BJ (cell line): Measurements from ENCODE around the gene SCGB3A1. TPM values are rescaled to one million over a fixed set of nuclear protein-coding genes. Genes with fewer than 3 reads are reported as not detected.

Experiments
- CTCF ChIA-PET: fragments of 350-600 bp; formaldehyde crosslinking; extraction: SDS; loops from one replicate; lab custom pipeline; 2021; ENCODE audit warnings: antibody characterized with exemption, inconsistent platforms; lab: Yijun Ruan, JAX
- POLR2A ChIA-PET: fragments of 300-600 bp; sonication (Branson Sonifier 250); formaldehyde crosslinking; extraction: SDS; loops from one replicate; lab custom pipeline; 2021; ENCODE audit warnings: antibody characterized with exemption; lab: Charles Lee
- DNase-seq: peaks from one replicate; pipeline ENCODE4 v3.0.0-alpha.2; 2011; ENCODE audit warnings: low read depth
- H3K27me3 ChIP-seq: 2 replicates; pipeline ENCODE4 v1.6.0; 2011; ENCODE audit warnings: low read length; ENCODE audit not compliant: control insufficient read depth, insufficient read depth
- H3K36me3 ChIP-seq: 2 replicates; pipeline ENCODE4 v1.5.1; 2011; ENCODE audit warnings: low read length; ENCODE audit not compliant: control insufficient read depth, insufficient read depth
- H3K4me3 ChIP-seq: 2 replicates; pipeline ENCODE4 v1.5.1; 2011; ENCODE audit warnings: low read depth, mild to moderate bottlenecking, control low read depth, low read length
- CTCF ChIP-seq: IDR thresholded peaks from 2 replicates; pipeline ENCODE4 v1.5.1; 2011; ENCODE audit warnings: low read depth, mild to moderate bottlenecking, control low read depth, inconsistent platforms, low read length, moderate library complexity; ENCODE audit not compliant: insufficient read depth
- polyA plus RNA-seq: library from polyadenylated mRNA; depleted of rRNA; stranded (reverse); fragments of >200 nt; gene quantifications from 2 replicates; pipeline ENCODE4 v1.2.3, GENCODE V29; 2011

SCGB3A1 gene
- polyA plus RNA-seq, 1 experiment, result not detected

GRCh38 chr5:180605554-180606214, 14.4 kb upstream of the SCGB3A1 start:
- POLR2A ChIA-PET, result no interaction called here

DNA sequence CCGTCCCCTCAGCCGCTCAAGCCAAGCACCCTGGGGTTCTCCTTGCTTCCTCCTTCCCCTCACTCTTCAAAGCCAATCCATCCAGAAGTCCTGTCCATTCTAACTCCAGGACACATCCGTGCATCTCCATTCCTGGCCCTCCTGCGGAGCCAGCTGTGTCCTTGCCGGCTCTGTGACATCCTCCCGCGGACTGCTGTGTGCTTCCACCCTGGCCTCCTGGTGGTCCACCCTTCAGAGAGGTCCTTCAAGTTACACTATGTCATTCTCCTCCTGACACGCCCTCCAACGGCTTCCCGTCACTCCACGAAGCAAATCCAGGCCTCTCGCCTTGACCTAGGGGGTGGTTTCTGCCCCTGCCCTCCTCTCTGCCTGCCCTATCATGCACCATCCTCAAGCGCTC, 13.0 kb upstream of the SCGB3A1 start:
- POLR2A ChIA-PET, result no interaction called here
- no peak for DNase-seq
- CTCF ChIA-PET, result no interaction called here
- Histone ChIP-seq H3K4me3 (no peak overlapping the region), H3K36me3 (no peaks in the 10 kb centered on the region), H3K27me3 (no peaks in the 10 kb centered on the region)
- TF ChIP-seq CTCF, result no peak

More at GRCh38 chr5:180605554-180606214, 14.4 kb upstream of the SCGB3A1 start:
- Histone ChIP-seq H3K27me3 (no peaks in the 10 kb centered on the region), H3K4me3 (no peak overlapping the region), H3K36me3 (no peaks in the 10 kb centered on the region)
- DNase-seq, result no peak
- CTCF ChIA-PET, result interaction anchor here (0.5 to 3.9 kb wide), 20 partner anchors 8 to 311 kb away, joined by 3 to 19 read pairs (median 4); no protein-coding TSS in a partner anchor
- peak; percentile 78 for TF ChIP-seq CTCF

- no peak for DNase-seq
- Histone ChIP-seq H3K36me3 (no peaks in the 10 kb centered on the region), H3K27me3 (no peaks in the 10 kb centered on the region), H3K4me3 (no peak overlapping the region)
- TF ChIP-seq CTCF, result no peak
- ChIA-PET POLR2A (no interaction called here), CTCF (no interaction called here)
Observed at GRCh38 chr5:180603076-180603594, 11.8 kb upstream of the SCGB3A1 start.

- DNase-seq, result no peak
- TF ChIP-seq CTCF, result no peak
- H3K4me3 ChIP-seq, result no peak overlapping the region
- H3K27me3 ChIP-seq, result no peaks in the 10 kb centered on the region
- CTCF ChIA-PET, result interaction anchor here (1.0 kb wide), 1 partner anchor 11 kb away, joined by 3 read pairs; no protein-coding TSS in a partner anchor
- POLR2A ChIA-PET, result no interaction called here
- no peaks in the 10 kb centered on the region for H3K36me3 ChIP-seq
Observed at GRCh38 chr5:180602481-180603075, 11.3 kb upstream of the SCGB3A1 start.

DNA sequence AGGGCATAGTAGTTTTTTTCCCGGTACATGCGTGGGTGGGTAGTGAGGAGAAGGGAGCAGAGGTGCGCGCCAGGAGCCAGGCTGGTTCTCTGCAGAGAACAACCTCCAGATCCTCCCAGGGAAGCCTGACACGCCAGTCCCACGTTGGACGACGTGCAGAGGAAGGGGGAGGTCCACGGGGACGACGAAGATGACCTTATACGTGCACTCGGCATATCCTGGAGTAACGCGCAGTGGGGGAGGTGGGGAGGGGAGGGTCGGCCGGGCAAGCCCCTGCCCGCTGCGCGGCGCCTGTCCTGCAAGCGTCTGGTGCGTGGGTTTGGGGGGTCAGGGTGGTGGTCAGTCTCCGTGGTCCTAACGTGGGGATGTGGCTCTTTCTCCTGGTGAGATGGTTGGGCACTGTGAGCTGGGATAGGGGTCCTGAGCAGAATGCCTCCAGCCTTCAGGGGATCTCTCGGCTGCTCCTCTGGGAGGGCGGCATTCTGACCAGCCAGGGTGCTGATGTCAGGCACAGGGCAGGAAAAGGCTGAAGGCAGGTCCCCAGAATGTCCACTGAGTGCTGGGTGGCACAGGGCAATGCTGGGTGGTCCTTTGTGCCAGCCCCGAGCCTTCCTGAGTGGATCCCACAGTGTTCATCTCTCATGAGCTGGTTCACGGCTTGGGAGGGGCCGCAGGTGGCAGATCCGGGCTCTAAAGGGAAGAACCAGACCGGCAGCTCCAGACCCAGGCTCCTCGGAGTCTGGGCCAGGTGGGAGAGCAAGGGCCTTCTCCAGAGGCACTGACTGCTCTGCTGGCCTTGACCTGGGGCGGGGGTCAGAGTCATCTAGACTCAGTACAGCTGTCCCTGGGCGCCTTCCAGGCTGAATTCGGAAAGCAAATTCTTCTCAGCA, 10.5 kb upstream of the SCGB3A1 start:
- Histone ChIP-seq H3K4me3 (no peak overlapping the region), H3K36me3 (no peaks in the 10 kb centered on the region), H3K27me3 (no peaks in the 10 kb centered on the region)
- ChIA-PET POLR2A (no interaction called here), CTCF (interaction anchor here (1.0 kb wide), 1 partner anchor 12 kb away, joined by 3 read pairs; no protein-coding TSS in a partner anchor)
- no peak for DNase-seq
- TF ChIP-seq CTCF, result no peak
